ENCODE data around the gene MTCL3.

The MTCL3 gene

DNA sequence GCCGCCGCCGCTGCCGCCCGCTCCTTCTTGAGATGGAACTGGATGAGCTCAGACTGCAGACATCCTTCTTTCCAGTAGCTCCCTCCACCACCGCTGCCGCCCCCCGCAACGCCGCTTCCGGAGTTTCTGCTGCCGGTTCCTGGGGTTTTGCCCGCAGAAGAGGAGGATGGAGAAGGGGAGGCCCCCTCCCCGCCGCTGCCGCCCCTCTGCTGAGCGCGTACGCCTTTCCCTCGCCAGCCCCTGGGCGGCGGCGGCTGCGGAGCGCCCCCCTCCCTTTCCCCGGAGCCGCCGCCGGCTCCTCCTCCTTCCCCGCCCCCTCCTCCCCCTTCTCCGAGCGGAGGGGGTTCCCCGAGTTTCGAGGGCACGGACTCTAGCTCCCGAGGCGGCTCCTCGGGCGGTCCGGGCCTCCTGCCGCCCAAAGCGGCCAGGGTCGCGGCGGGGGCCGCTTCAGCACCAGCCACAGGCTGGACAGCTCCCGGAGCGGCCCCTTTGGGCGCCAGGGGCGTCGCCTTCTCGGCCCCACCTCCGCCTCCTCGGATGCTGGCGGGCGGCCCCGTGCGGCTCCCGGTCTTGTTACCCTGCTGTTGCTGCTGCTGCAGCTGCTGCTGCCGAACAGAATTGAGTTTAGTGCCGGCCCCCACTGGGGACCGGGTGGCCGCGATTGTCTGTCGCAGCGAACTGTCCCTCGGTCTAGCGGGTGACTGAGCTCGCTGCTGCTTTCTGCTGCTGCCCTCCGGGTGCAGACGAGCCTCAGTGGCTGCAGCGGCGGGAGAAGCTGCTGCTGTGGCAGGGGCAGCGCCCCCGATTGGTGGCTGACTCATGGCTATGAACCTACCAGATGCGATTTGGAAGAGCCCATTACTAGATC lies 3.1 kb downstream of the MTCL3 start:
- in situ Hi-C loops (cut with MboI; ENCODE audit: low sequenced_read_pairs) = no loop called here

DNA sequence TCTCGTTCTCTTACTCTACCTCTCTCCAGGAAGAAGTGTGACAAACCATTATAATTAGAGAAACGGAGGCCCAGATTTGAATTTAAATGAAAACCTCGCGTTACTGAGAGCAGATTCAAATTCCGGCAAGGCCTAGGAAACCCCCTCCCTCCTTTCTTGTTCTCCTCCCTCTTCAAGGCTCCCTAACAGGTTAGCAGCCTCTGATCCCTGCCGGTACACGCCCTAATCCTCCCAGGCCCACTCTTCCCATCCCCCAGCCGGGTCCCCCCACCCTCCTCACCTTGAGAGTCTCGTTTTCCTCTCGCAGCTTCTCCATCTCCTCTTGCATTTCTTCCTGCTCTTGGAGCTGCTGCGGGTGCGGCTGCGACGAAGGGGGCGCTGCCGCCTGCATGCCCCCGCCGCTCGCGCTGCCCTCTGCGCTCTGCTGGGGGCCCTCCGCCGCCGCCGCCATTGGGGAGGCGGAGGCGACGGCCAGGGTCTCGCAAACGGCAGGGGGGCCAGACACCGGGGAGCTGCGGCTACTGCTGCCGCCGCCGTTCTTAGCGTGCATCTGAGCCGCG lies 3.8 kb downstream of the MTCL3 start:
- in situ Hi-C loops (cut with MboI; ENCODE audit: low sequenced_read_pairs) = no loop called here

DNA sequence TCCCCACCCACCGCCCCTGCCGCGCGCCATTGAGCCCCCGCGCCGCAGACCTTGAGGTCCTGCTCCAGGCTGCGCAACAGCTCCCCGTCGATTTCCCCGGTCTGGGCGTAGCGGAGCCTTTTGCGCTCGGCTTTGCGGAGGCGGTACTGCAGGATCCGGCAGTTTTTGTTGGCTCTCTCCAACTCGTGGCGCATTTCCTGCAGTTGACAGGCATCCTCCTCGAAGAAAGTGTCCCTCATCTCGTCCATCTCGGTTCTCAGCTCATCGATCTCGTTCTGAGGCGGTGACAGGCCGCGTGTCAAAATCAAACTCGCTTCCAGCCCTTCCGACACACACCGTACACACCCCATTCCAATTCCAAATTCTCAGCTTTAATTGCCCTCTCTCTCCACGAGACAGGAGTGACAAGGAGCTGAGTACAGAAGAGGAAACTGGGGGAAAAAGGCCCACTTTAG lies 4.3 kb downstream of the MTCL3 start:
- in situ Hi-C loops (cut with MboI; ENCODE audit: low sequenced_read_pairs) = no loop called here

DNA sequence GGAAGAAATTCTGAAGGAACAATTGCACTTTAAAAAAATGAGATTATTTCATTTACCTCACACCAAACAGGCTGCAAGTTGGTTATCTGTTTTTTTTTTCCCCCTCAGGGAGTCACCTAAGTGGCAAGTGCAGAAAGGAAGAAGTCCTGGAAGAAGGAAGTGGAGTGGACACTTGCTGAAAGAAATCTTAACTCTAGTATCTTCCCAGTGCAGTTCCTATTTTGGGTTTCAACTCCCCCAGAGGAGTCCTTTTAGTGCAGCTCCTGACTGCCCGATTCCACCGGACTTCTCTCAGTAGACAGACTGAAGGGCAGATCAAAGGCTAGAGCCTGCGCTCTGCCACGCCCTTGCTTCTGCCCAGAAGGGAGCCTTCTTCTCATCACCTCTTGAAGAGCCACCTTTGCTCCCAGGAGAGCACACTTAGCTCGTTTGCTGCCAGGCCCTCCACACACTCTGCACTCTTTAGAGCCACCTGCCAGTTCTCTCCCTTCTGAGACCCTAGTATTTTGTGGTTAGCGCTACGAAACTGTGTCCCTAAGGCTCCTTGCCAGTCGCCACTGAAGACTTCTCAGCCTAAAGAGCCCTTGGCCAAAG lies 4.9 kb downstream of the MTCL3 start:
- in situ Hi-C loops (cut with MboI; ENCODE audit: low sequenced_read_pairs) = no loop called here

DNA sequence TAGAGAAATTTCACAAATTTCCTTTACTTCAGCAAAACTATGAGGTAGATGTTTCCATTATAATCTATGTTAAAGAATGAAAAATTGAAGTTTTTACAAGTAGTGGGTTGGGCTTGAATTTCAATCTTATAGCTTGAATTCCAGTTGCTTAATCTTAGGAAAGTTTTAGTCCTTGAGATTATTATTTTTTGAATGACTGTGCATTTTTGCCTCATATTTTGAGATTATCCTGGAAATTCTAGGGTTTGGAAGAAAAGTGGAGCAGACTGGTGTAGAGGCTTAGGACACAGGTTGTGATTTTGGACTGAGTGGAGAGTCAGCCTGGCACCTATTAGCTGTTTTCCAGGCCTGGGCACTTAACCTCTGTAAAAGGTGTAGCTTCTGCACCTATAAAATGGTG lies 5.7 kb downstream of the MTCL3 start:
- in situ Hi-C loops (cut with MboI; ENCODE audit: low sequenced_read_pairs) = no loop called here

DNA sequence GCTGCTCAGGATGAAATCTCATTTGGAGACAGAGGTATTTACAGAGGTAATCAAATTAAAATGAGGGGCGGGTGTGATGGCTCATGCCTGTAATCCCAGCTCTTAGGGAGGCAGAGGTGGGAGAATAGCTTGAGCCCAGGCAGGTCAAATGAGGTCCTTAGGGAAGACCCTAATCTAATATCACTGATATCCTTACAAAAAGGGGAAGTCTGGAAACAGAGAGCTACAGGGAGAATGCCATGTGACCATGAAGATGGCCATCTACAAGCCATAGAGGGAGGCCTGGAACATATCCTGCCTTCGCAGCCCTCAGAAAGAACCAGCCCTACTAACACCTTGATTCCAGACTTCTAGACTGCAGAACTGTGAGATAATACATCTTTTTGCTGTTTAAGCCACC lies 8.3 kb downstream of the MTCL3 start:
- in situ Hi-C loops (cut with MboI; ENCODE audit: low sequenced_read_pairs) = no loop called here

DNA sequence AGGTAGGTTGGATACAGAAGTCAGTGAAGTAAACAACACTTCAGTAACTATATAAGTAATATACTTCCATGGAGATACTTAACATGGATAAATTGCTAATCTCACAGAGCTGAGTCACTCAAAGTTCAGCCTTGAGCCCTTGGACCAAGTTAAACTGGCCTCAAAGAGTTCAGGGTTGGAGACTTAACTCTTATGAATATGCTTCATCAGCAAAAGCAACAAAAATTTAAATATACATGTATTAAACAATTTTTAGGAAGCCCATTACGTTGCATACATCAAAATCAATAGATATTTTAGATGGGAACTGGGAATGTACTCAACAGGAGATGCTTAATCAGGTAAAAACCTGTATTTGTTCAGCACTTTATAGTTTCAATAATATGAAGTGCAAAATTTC lies 12.2 kb downstream of the MTCL3 start:
- in situ Hi-C loops (cut with MboI; ENCODE audit: low sequenced_read_pairs) = no loop called here

DNA sequence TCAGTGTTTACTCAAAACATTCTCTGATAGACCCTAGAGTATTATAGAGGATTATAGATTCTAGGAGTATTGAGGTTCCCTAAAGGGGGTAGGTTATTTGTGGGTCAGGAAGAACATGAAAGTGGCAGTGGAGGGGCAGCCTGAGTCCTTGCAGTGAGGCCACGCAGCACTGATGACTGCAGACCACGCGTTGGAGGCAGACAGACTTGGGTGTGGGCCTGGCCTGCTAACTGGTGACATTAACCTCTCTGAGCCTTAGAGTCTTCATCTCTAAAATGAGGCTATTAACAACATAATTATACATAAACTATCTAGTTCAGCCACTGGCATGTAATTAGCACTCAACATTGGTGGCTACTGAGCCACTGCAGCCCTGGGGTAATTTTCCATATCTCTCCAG lies 16.1 kb downstream of the MTCL3 start:
- in situ Hi-C loops (cut with MboI; ENCODE audit: low sequenced_read_pairs) = no loop called here

DNA sequence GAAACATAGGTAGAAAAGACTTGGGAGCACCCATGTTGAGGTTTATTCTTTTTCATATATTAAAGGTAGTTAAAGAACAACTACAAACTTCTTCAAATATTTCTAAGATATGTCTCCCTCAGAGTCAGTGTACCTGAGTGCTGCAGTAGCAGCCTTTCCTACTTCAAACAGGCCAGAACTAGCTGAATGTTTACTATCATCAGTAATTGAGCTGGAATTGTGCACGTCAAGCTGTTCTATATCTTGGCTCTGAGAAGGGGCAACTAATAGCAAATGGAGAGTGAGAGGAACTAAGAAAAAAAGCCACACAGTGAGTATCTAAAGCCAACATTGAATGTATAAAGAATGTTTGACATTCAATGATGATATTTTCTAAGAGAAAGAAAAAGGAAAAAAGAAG lies 21.7 kb downstream of the MTCL3 start:
- in situ Hi-C loops (cut with MboI; ENCODE audit: low sequenced_read_pairs) = no loop called here

DNA sequence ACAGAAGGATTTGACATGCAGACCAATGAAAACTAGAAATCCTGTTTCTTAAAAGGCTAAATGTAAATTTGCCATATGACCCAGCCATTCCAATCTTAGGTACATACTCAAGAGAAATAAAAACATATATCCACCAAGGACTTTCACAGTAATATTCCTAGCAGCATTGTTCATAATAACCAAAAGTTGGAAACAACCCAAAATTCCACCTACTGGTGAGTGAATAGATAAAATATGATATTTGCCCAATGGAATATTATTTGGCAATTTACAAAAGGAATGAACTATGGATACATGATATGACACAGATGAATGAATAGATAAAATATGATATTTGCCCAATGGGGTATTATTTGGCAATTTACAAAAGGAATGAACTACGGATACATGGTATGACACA lies 22.7 kb downstream of the MTCL3 start:
- in situ Hi-C loops (cut with MboI; ENCODE audit: low sequenced_read_pairs) = no loop called here

DNA sequence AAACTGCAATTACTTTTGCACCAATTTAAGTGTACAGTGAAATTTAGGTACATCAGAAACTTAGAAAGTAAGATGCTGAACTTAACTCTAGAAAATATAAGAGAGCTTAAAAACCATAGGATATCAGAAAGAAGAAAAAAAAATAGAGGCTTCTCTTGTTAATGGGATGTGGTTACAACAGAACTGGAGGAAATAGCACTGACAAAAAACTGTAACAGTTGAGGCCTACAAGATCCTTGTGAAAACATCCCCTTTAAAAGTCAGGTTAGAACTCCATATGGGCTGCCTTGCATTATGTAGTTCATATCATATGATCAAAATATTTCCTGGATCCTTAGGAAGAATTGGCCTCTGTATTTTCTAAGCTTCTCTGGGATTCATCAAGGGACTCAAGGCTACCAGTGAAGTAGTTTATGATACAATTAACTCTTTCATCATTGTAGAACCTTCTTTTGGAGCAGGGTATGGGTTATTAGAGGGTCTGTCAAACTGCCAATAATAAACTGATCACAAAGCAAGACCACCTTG lies 24.8 kb downstream of the MTCL3 start:
- in situ Hi-C loops (cut with MboI; ENCODE audit: low sequenced_read_pairs) = no loop called here

DNA sequence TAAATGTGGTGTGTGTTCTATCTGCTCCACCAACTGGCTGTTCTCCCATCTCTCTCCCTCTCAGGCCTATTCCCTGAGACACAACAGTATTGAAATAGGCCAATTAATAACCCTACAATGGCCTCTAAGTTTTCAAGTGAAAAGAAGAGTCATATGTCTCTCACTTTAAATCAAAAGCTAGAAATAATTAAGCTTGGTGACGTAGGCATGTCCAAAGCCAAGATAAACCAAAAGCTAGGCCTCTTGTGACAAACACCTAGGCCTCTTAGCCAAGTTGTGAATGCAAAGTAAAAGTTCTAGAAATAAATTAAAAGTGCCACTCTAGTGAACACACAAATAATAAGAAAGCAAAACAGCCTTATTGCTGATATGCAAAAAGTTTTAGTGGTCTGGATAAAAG lies 29.9 kb downstream of the MTCL3 start:
- in situ Hi-C loops (cut with MboI; ENCODE audit: low sequenced_read_pairs) = no loop called here

DNA sequence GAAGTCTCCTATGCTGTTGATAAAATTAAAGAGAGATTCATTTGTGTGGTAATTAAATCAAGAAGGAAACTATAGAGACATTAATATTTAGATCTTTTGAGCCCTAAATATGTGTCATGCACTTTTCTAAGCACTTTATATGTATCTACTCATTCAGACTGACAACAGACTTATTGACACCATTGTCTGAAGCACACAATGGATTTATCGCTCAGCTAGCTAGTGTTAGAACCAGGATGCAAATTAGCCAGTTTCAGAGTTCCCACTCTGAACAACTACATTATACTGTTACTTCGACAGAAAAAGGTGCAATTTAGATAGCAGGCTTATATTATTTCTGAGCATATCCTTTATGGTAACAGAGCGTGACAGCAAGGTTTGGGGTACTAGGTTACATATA lies 32.2 kb downstream of the MTCL3 start:
- in situ Hi-C loops (cut with MboI; ENCODE audit: low sequenced_read_pairs) = no loop called here

DNA sequence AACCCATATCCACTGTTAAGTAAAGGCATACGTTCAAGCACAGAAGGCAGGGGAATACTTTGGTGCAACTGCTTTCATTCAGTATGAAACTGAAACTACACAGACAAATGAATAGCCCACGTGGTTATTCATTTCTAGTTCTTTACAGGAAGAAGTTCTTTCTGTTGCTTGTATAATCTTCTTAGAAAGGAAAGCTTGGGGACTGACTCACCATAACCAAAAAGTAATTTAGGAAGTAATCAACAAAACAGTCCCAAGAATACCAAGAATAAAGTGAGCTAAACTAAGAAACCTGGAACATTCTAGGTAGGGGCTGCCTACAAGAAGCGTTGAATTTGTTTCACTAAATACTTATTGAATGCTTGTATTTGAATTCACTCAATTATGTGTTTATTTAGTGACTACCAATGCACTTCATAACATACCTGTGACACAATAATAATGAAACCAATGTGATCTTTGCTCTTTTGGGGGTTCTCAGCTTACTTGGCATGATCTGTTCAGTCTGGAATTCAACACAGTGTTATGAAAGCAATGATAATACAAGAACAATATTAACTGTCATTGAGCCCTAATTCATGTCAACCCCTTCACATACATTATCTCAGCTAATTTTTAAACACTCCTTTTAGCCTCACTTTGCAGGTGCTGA lies 34.8 kb downstream of the MTCL3 start:
- in situ Hi-C loops (cut with MboI; ENCODE audit: low sequenced_read_pairs) = no loop called here

DNA sequence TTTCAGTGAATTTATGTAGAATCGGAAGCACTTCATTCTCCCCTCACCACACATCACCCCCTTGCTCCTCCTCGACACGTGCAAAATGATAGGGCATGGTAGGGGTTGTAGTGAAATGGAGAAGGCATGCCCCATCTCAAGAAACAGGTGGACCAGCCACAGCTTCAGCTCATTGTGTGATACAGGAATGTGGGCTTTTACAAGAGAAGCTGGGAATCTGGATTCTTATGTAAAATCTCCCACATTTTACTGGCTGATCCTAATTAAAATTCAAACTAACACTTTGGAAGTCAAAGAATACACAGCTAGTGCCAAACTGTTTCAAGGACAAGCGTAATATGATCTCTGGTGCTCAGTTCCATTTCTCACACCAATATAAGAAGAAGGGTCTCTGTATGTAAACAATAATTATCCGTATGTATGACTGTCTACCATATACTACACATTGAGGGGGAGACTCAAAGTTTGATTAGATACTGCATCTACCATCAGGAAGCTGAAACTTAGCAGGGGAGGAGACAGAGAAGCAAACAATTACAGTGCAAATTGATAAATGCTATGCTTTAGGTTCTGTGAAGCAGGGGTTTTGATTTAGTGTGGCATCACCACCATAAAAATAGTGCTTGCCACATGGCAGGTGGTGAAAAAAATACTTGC lies 35.6 kb downstream of the MTCL3 start:
- in situ Hi-C loops (cut with MboI; ENCODE audit: low sequenced_read_pairs) = no loop called here

DNA sequence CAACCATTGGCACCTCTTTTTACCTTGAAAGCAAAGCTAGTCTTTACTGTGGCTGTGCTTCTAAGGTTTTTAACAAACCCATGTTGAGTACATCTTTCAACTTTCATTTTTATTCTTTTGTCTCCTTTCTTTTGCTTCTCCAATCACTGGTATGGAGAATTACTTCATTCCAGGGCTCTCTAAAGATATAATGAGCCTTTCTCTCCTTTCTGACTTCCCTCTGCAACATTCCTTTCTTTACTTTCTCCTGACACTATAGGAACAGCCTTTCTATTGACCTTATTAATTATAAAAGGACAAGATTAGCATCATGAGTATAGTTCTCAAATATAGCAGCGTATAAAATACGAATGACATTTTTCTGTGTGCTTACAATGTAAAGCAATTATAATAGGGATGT lies 36.8 kb downstream of the MTCL3 start:
- in situ Hi-C loops (cut with MboI; ENCODE audit: low sequenced_read_pairs) = no loop called here

DNA sequence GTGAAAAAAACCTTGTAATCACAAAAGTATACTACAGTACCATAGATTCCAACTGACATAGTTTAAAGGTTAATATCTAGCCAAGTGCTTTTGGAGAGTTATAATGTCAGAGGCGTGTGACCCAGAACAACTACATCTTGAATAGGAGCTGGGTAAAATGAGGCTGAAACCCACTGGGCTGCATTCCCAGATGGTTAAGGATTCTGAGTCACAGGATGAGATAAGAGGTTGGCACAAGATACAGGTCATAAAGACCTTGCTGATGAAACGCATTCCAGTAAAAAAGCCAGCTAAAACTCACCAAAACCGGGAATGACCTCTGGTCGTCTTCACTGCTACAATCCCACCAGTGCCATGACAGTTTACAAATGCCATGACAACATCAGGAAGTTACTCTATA lies 37.5 kb downstream of the MTCL3 start:
- in situ Hi-C loops (cut with MboI; ENCODE audit: low sequenced_read_pairs) = no loop called here

DNA sequence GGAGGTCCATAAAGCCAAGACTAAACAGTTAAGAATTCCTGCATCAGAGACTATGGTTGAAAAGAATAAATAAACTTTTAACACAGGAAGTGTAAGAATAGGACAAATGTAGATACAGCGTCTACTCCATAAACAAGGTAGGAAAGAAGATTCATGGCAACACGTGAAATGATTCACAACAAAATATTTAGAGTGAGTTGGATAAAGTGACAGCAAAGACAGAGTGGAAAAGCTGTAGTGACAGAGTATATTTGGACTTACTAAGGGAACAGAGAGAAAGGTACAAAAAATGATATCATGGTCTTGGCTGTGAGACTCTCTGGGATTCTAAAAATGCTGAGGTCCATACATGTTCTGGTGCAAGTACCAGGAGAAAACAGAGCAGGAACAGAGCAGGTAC lies 38.0 kb downstream of the MTCL3 start:
- in situ Hi-C loops (cut with MboI; ENCODE audit: low sequenced_read_pairs) = no loop called here

DNA sequence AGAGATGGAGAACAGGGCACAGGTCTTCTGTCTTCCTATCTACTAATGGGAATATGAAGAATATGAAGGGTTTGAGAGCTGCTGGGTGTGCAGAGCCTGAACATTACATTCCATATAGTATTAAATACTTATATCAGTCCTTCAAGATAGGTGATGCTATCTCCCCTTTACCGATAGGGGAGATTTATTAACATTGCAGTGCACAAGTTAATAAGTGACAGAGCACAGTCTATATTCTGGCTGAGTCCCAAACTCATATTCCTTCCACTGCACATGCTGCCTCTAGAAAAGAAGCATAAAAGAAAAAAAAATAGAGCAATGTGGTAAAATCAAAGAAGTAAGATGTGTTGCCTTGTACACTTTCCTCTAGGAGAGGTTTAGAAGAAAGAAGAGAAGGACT lies 41.5 kb downstream of the MTCL3 start:
- in situ Hi-C loops (cut with MboI; ENCODE audit: low sequenced_read_pairs) = no loop called here

DNA sequence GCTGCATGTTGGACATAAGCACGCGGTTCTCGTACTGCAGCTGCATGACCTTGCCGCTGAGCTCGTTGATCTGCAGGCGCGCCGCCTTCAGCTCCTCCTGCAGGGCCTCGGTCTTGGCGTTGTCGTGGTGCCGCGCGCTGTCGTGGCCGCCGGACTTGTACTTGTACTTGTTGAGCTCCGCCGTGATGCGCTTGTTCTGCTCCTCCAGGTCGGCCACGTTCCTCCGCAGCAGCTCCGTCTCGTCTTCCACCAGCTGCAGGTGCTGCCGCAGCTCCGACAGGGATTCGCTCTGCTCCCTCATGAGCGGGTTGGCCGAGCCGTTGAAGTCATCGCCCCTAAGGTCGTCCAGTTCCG lies 43.3 kb downstream of the MTCL3 start:
- in situ Hi-C loops (cut with MboI; ENCODE audit: low sequenced_read_pairs) = no loop called here

DNA sequence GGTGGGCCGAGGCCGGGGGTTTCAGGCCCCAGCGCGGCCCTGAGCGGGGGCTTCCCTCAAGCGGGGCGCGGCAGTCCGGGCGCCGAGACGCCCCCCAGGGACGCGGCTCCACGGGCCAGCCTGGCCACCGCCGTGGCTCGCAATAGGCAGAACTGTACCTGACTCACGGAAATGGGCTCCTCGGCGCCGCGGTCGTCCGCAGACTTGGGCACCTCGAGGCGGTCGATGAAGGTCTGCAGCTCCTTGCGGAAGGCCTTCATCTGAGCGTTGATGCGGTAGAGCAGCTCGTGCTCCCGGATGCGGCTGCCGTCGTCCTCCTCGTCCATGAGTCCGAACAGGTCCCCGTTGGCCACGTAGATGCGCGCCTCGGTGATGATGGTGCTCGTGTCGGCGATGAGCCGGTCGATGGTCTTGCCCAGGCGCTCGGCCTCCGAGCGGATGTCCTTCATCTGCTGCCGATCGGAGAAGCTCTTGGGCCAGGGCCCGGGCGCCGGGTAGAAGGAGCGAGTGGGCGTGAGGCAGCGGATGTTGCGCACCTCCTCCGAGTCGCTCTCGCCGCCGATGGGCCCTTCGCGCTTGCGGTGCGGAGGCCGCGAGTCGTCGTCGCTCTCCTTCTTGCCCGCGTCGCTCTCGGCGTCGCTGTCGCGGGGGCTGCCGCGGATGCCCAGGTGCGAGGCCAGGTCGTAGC lies 43.9 kb downstream of the MTCL3 start:
- in situ Hi-C loops (cut with MboI; ENCODE audit: low sequenced_read_pairs) = no loop called here
